Neural cell (in vitro differentiated cells): ENCODE data around the gene ABCB8.

Experiments used
- CTCF ChIP-seq: fragments of 450-650 bp; IDR thresholded peaks from 2 replicates; pipeline ENCODE4 v1.5.1; 2014; ENCODE audit warnings: antibody characterized with exemption, mild to moderate bottlenecking, moderate library complexity; ENCODE audit not compliant: poor library complexity, severe bottlenecking
- EP300 ChIP-seq: fragments of 450-650 bp; conservative IDR thresholded peaks from 2 replicates; pipeline ENCODE4 v1.6.1; 2014; ENCODE audit warnings: antibody characterized with exemption, mild to moderate bottlenecking, moderate library complexity; ENCODE audit not compliant: poor library complexity, severe bottlenecking
- EZH2 ChIP-seq: fragments of 200-600, 300-800 bp; shearing (Covaris generic), sonication (generic); IDR thresholded peaks from 2 replicates; pipeline ENCODE4 v1.6.1; 2014; ENCODE audit warnings: antibody characterized with exemption, low read length, borderline replicate concordance, mild to moderate bottlenecking; ENCODE audit not compliant: insufficient read depth, poor library complexity, severe bottlenecking
- MXI1 ChIP-seq: fragments of 450-650 bp; conservative IDR thresholded peaks from 2 replicates; pipeline ENCODE4 v1.6.1; 2014; ENCODE audit warnings: antibody characterized with exemption, mild to moderate bottlenecking; ENCODE audit not compliant: poor library complexity, severe bottlenecking
- POLR2AphosphoS5 ChIP-seq: IDR thresholded peaks from 2 replicates; pipeline ENCODE4 v1.6.1; 2012
- RAD21 ChIP-seq: fragments of 450-650 bp; conservative IDR thresholded peaks from 2 replicates; pipeline ENCODE4 v1.6.1; 2014; ENCODE audit warnings: antibody characterized with exemption, mild to moderate bottlenecking, moderate library complexity
- SMC3 ChIP-seq: fragments of 450-650 bp; conservative IDR thresholded peaks from 2 replicates; pipeline ENCODE4 v1.6.1; 2014; ENCODE audit warnings: antibody characterized with exemption, mild to moderate bottlenecking, moderate library complexity; ENCODE audit not compliant: poor library complexity
- TAF1 ChIP-seq: IDR thresholded peaks from 2 replicates; pipeline ENCODE4 v1.6.1; 2012; ENCODE audit warnings: low read depth
- TF ChIP-seq, protein P1 (sequence below): IDR thresholded peaks from 2 replicates; pipeline ENCODE4 v1.6.1; 2012; ENCODE audit warnings: borderline replicate concordance

- TF ChIP-seq CTCF (no peak), TAF1 (no peak), POLR2AphosphoS5 (no peak), EZH2 (no peak), MXI1 (no peak), EP300 (no peak), RAD21 (no peak), SMC3 (no peak)
- TF ChIP-seq, protein P1, sequence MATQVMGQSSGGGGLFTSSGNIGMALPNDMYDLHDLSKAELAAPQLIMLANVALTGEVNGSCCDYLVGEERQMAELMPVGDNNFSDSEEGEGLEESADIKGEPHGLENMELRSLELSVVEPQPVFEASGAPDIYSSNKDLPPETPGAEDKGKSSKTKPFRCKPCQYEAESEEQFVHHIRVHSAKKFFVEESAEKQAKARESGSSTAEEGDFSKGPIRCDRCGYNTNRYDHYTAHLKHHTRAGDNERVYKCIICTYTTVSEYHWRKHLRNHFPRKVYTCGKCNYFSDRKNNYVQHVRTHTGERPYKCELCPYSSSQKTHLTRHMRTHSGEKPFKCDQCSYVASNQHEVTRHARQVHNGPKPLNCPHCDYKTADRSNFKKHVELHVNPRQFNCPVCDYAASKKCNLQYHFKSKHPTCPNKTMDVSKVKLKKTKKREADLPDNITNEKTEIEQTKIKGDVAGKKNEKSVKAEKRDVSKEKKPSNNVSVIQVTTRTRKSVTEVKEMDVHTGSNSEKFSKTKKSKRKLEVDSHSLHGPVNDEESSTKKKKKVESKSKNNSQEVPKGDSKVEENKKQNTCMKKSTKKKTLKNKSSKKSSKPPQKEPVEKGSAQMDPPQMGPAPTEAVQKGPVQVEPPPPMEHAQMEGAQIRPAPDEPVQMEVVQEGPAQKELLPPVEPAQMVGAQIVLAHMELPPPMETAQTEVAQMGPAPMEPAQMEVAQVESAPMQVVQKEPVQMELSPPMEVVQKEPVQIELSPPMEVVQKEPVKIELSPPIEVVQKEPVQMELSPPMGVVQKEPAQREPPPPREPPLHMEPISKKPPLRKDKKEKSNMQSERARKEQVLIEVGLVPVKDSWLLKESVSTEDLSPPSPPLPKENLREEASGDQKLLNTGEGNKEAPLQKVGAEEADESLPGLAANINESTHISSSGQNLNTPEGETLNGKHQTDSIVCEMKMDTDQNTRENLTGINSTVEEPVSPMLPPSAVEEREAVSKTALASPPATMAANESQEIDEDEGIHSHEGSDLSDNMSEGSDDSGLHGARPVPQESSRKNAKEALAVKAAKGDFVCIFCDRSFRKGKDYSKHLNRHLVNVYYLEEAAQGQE: no peak
Measured at GRCh38 chr7:151077705-151078232, 49.5 kb downstream of the ABCB8 start.
